ENCODE data around the gene FBLN7. TPM values are rescaled to one million over a fixed set of nuclear protein-coding genes. Genes with fewer than 3 reads are reported as not detected.

Gene FBLN7
- total RNA-seq, 2 donors from 2014 or later, result 1.3 to 3.9 TPM

GRCh38 chr2:112155331-112156151, 17.4 kb downstream of the FBLN7 start:
- no peak for ATAC-seq
- WGBS, 2 donors, result 64 to 72% methylated on average over 17 to 27 of the region's 27 CpGs
- no peak for TF ChIP-seq POLR2A (IDR thresholded peaks at IDR 0.05)
- TF ChIP-seq CTCF (IDR thresholded peaks at IDR 0.05), result no peak
- H3K9me3 ChIP-seq, result no peaks in the 10 kb centered on the region
- no peak for DNase-seq
- H3K27me3 ChIP-seq, result no peaks in the 10 kb centered on the region
- no peaks in the 10 kb centered on the region for H3K36me3 ChIP-seq (replicated peaks in 1 of 2; ENCODE audit: insufficient read depth in 1 of 2, low read depth in 2 of 2)
- H3K4me3 ChIP-seq, result no peak overlapping the region
- no peaks in the 10 kb centered on the region for H3K4me1 ChIP-seq
- H3K27ac ChIP-seq, result no peak overlapping the region
- intact Hi-C loops (cut with DNase I), result no loop called here

GRCh38 chr2:112156152-112156986, 18.2 kb downstream of the FBLN7 start:
- H3K27me3 ChIP-seq, result no peaks in the 10 kb centered on the region
- H3K4me1 ChIP-seq, result no peaks in the 10 kb centered on the region
- no peaks in the 10 kb centered on the region for H3K36me3 ChIP-seq (replicated peaks in 1 of 2; ENCODE audit: insufficient read depth in 1 of 2, low read depth in 2 of 2)
- ATAC-seq (no peak), DNase-seq (no peak)
- no peak overlapping the region for H3K27ac ChIP-seq
- TF ChIP-seq POLR2A (IDR thresholded peaks at IDR 0.05), result no peak
- no peak for TF ChIP-seq CTCF (IDR thresholded peaks at IDR 0.05)
- 58 to 75% methylated on average over 18 to 20 of the region's 21 CpGs for WGBS, 2 donors
- H3K4me3 ChIP-seq, result no peak overlapping the region
- H3K9me3 ChIP-seq, result no peaks in the 10 kb centered on the region
- intact Hi-C loops (cut with DNase I), result no loop called here

GRCh38 chr2:112157472-112157871, 19.3 kb downstream of the FBLN7 start:
- Histone ChIP-seq H3K27ac (no peak overlapping the region), H3K27me3 (no peaks in the 10 kb centered on the region), H3K9me3 (no peaks in the 10 kb centered on the region), H3K36me3 (replicated peaks in 1 of 2; ENCODE audit: insufficient read depth in 1 of 2, low read depth in 2 of 2) (no peaks in the 10 kb centered on the region), H3K4me3 (no peak overlapping the region), H3K4me1 (no peaks in the 10 kb centered on the region)
- TF ChIP-seq CTCF (IDR thresholded peaks at IDR 0.05) (no peak), POLR2A (IDR thresholded peaks at IDR 0.05) (no peak)
- 62 to 91% methylated on average over 3 of the region's 3 CpGs for WGBS, 2 donors
- DNase-seq (no peak), ATAC-seq (no peak)
- intact Hi-C loops (cut with DNase I), result no loop called here

GRCh38 chr2:112159454-112159921, 21.3 kb downstream of the FBLN7 start:
- H3K27ac ChIP-seq, result no peak overlapping the region
- TF ChIP-seq POLR2A (IDR thresholded peaks at IDR 0.05) (no peak), CTCF (IDR thresholded peaks at IDR 0.05) (no peak)
- WGBS, 2 donors, result 92 to 96% methylated on average over 30 to 31 of the region's 31 CpGs
- no peaks in the 10 kb centered on the region for H3K27me3 ChIP-seq
- no peaks in the 10 kb centered on the region for H3K36me3 ChIP-seq (replicated peaks in 1 of 2; ENCODE audit: insufficient read depth in 1 of 2, low read depth in 2 of 2)
- no peak for DNase-seq
- H3K4me1 ChIP-seq, result no peaks in the 10 kb centered on the region
- H3K4me3 ChIP-seq, result no peak overlapping the region
- no peaks in the 10 kb centered on the region for H3K9me3 ChIP-seq
- ATAC-seq, result no peak
- intact Hi-C loops (cut with DNase I), result no loop called here

Data from body of pancreas (tissue), 4 donors.